ENCODE results near the gene MAPRE3.

Gene MAPRE3

GRCh38 chr2:27050281-27050995 lies 80.0 kb downstream of the MAPRE3 start:
- peak; percentile 33 for TF ChIP-seq CTCF (IDR thresholded peaks at IDR 0.05; ENCODE audit: low read depth, low read length)
- H3K4me3 ChIP-seq (ENCODE audit: low read depth, low read length) = peak overlapping the region; percentile 86

- H3K4me3 ChIP-seq (ENCODE audit: low read depth, low read length) = peak within 1 kb of the TSS; percentile 86
- no peak for TF ChIP-seq CTCF (IDR thresholded peaks at IDR 0.05; ENCODE audit: low read depth, low read length)
These were observed 80.8 kb downstream of the MAPRE3 start, which contains the start of gene AGBL5 for GRCh38 chr2:27050996-27051901. TSS of gene AGBL5 (plus strand) at chr2:27051668. CDS start at chr2:27052959, 1,291 bp downstream.

GRCh38 chr2:27051902-27052645 lies 81.6 kb downstream of the MAPRE3 start:
- peak overlapping the region; percentile 86 for H3K4me3 ChIP-seq (ENCODE audit: low read depth, low read length)
- no peak for TF ChIP-seq CTCF (IDR thresholded peaks at IDR 0.05; ENCODE audit: low read depth, low read length)

GRCh38 chr2:27053321-27053720 lies 82.9 kb downstream of the MAPRE3 start:
- H3K4me3 ChIP-seq (ENCODE audit: low read depth, low read length) = no peak overlapping the region
- TF ChIP-seq CTCF (IDR thresholded peaks at IDR 0.05; ENCODE audit: low read depth, low read length) = no peak

- no peak for TF ChIP-seq CTCF (IDR thresholded peaks at IDR 0.05; ENCODE audit: low read depth, low read length)
- no peak overlapping the region for H3K4me3 ChIP-seq (ENCODE audit: low read depth, low read length)
These were observed 83.3 kb downstream of the MAPRE3 start for GRCh38 chr2:27053776-27054175.

- H3K4me3 ChIP-seq (ENCODE audit: low read depth, low read length) = no peak overlapping the region
- no peak for TF ChIP-seq CTCF (IDR thresholded peaks at IDR 0.05; ENCODE audit: low read depth, low read length)
These were observed 84.3 kb downstream of the MAPRE3 start for GRCh38 chr2:27054721-27055120.

Data from WI38 (cell line).